HG03457 (cell line): Measurements from ENCODE around the gene ALOX15B.
"Not testable (repeated sequence)": the region's sequence is repeated elsewhere in the genome, so short reads cannot be mapped to it uniquely, and the experiment has no call there.

Source experiments
- ATAC-seq: cut with Tn5 transposase; IDR thresholded peaks from one replicate; pipeline ENCODE4 v1.9.1; 2021; ENCODE audit warnings: moderate number of reproducible peaks; ENCODE audit not compliant: unreplicated experiment

ALOX15B gene

DNA sequence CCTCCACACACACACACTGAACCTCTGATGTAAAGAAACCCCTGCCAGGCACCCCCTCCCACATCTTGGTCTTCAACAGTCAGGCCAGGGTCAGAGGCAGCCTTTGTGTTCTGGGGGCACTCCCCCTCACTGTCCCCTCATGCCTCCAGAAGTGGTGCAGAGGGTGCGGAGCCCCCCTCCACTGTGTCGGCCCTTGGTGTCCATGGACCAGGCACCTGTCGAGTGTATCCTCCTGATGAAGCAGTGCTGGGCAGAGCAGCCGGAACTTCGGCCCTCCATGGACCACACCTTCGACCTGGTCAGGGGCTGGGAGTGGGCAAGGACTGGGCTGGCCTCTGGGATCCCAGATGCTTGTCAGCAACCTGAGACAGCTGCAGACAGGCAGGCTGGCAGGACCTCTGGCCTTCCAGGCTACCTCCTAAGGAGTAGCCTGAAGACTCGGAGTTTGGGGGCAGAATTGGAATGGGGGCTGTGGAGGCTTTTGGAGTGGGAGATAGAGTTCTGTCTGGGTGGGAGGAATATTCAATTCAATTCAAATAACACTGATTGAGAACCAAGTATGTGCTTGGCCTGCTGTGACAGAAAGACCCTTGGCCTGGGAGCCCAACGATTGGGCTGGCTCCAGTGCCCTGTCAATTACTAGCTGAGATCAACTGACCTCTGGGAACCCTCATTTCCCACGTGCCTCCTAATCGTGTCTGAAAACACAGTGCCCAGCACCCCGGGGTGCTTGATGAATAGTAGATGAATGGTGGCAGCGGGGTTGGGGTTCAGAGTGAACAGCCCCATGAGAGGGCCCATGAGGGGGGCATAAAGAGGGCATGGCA is 24.9 kb upstream of the ALOX15B start:
- ATAC-seq = no peak

DNA sequence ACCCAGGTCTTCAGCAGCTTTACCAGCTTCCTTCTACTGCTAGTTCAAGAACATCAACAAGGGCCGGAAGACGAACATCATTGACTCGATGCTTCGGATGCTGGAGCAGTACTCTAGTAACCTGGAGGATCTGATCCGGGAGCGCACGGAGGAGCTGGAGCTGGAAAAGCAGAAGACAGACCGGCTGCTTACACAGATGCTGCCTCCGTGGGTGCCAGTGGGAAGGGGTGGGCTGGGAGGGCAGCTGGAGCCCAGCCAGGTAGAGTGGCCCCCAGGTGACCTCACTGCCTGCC is 24.4 kb upstream of the ALOX15B start:
- no peak for ATAC-seq

DNA sequence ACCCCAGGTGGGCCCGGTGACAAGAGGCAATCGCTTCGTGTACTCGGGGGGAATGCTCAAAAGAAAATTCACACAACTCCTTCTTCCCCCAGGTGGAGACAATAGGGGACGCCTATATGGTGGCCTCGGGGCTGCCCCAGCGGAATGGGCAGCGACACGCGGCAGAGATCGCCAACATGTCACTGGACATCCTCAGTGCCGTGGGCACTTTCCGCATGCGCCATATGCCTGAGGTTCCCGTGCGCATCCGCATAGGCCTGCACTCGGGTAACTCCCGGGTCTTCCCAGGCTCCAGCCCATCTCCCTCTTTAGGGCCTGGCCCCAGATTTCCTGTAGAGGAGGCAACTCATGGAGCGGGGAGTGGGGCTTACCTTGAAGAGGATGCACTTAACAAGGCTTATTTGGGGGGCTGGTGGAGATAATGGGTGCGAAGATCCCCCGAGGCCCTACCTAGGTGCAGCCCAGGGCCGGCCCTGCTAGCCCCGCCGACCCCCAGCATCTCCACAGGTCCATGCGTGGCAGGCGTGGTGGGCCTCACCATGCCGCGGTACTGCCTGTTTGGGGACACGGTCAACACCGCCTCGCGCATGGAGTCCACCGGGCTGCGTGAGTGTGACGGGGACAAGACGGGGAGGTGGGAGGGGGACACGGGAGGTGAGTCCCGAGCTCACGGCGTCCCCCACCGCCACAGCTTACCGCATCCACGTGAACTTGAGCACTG is 23.5 kb upstream of the ALOX15B start:
- no peak for ATAC-seq

DNA sequence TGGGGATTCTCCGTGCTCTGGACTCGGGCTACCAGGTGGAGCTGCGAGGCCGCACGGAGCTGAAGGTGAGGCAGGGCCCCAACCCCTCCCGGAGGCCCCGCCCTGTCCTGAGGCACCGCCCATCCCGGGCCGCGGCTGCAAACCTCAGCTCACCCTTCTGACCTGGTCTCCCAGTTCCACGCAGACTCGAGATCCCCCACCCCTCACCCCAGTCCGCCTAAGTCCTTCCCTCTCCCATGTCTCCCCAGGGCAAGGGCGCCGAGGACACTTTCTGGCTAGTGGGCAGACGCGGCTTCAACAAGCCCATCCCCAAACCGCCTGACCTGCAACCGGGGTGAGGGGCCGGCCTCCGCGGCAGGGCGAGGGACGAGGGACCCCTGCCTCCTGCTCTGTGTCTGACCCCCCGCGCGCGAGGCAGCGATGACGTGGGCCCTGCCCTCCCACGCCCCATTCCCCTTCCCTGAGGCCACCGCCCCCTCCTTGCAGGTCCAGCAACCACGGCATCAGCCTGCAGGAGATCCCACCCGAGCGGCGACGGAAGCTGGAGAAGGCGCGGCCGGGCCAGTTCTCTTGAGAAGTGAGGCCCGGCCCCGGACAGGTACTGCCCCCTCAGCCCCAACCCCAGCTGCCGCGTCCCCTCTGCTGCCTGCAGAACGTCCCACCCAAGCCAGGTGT is 22.8 kb upstream of the ALOX15B start:
- no peak for ATAC-seq

DNA sequence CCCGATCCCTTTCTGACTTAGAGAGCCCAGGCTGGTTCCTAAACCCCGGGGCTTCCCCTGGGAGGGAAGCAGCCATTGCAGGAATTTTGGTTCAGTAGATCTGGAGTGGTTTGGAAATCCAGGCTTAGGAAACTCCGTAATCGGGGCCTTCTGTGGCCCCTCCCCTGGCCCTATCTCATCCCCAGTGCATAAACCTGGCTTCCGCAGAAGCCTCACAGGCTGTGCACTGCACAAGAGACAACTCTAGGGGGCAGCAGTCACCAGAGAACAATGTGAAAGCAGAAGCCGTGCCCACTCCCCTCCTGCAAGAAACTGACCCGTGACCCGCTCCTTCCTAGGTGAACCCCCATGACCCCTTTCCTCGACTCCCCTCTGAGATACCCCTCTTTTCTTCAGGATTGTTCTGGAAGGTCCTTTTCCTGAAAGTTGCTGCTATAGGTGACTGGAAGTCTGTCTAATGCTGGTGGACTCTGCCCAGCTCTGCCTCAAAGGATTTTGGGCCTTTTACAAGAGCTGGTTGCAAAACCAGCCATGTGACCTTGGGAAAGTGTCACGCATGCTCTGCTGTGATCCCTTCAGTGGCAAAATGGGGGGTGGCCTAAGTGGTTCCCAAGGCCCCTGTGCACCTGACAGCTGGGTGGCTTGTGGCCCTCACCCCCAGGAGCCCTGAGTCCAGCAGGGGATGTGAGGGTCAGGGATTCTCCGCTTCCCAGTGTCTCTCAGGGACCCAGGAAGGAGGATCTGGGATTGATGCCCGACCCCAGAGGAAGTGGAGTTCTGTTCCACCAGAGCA is 22.0 kb upstream of the ALOX15B start:
- ATAC-seq = no peak

DNA sequence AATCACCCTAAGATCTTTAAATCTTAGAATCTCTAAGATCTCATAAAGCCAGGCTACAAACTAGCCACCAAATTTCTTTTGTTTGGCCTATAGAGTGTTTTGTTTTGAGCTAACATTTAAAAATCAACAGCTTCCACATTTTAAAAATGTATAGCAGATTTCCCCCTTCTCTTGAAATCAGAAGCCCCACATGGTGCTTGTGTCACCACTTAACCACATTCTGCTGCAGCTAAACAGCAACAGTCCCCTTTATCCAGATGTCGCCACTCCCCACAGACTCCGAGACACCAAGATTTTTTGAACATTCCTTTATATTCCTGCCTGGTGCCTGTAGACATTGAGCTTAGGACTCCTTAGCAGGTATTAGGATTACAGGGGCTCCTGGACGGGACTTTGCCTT is 20.4 kb upstream of the ALOX15B start:
- ATAC-seq = no peak

DNA sequence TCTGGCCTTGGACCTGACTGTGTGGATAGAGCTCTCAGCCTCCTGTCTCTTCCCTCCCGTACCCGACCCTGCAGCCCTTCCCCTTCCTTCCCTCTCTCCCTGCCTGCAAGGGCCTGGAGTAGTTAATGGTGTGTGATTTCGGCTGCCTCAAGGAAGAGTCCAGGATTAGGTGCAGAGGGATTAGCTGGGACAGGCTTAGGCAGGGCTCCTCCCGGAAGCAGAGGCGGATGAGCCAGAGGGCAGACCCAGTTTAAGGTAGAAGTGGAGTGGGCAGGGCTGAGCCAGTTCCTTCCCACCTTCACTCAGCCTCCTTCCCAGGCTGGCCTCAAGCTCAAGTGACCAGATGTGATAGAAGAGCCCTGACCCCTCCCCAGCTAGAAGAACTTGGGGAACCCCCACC is 19.7 kb upstream of the ALOX15B start:
- ATAC-seq = no peak

DNA sequence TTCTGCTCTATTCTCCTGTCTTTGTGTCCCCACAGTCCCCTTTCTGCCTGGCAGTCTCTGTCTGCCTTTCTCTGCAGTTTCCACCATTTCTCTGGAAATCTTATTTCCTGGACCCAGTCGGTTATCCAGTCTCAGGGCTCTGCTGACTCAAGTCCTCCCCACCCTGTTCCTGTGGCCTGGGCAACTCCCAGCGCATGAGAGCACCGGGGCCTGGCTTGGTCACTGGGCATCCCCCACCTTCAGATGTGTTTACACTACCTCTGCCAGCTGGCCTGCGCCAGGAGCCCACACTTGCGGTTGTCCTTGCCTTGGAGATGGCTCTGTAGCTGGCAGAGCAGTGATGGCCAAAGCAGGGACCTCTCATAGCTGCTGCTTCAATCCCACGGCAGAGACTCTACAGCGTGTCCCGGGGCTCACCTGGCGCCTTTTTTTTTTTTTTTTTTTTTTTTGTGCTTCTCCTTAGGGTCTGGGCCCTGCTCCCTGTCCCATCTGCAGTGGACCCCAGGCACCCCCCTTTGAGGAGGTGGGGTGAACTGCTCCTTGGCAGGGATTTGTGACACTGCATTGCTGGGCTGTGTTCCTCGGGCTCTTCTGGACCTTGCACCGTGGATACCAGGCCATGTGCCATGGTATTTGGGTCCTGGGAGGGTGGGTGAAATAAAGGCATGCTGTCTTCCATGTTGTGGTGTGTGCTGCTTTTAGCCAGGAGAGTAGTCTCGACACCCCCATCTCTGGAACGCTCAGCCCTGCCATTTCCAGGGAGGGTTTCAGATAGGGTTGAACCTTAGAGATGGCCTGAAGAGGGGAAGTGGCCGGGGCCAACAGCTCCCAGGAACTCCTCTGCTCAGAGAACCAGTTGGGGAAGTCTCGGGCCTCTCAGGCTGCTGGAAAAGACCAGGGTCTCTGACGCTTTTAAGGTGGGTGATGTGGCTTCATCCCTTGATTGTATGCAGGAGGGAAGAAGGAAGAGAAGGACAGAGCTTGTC is 18.9 kb upstream of the ALOX15B start:
- ATAC-seq = no peak

DNA sequence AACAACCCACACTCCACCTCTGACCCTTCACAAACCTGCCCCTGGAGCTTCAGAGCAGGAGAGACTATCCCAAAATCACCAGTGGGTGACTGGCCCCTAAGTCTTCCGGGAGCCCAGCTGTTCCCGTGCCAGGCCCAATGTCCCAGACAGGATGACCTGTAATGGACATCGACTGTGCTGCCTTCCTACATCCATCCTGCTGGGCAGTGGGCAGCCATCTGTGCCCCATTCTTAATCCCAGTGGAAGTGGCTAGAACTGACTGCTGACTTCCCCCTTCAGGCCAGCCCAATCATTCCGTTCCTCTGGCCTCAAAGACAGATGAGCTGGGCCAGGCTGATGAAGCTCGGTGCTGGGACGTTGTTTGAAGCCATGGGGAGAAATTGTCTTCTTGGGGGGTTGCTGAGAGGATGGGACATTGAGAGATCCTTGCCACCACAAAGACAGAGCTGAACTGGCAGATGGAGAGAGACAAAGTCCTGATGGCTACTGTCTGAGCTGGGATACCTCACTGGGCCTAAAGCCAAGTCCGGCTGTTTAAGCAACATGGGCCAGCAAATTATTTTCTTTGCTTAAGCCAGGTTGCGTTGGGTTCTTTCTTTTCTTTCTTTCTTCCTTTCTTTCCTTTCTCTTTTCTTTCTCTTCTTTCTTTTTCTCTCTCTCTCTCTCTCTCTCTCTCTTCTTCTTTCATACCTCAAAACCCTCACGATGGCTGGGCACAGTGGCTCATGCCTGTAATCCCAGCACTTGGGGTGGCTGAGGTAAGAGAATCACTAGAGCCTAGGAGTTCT is 17.9 kb upstream of the ALOX15B start:
- no peak for ATAC-seq

DNA sequence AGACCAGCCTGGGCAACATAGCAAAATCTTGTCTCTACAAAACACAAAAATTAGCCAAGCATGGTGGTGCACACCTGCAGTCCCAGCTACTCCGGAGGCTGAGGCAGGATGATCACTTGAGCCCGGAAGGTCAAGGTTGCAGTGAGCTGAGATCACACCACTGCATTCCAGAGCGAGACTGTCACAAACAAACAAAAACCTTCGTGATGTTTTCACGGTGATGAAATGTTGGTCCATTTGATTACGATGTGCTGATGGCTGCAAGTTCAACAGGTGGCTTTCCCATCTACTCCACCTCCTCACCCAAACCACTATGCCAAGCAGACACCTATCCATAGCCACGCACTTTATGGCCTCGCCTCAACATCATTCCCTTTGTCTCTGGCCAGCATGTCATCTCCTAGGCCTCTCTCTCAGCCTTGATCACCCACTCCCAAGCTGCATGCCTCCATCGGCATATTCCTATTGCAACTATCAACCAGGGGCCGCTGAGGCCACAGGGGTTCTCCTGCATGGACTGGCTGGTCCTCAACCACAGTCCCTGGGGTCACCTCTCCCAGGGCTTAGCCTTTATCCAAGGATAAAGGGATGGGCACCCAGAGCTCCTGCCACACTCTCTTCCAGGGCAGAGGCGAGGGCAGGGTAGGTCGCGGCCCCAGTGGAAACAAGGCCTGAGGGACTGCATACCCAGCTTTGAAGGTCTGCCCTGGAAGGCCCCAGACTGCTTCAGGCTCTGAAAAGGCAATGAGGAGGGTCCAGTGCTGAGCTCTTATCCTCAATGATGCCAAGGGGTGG is 17.1 kb upstream of the ALOX15B start:
- ATAC-seq = no peak

DNA sequence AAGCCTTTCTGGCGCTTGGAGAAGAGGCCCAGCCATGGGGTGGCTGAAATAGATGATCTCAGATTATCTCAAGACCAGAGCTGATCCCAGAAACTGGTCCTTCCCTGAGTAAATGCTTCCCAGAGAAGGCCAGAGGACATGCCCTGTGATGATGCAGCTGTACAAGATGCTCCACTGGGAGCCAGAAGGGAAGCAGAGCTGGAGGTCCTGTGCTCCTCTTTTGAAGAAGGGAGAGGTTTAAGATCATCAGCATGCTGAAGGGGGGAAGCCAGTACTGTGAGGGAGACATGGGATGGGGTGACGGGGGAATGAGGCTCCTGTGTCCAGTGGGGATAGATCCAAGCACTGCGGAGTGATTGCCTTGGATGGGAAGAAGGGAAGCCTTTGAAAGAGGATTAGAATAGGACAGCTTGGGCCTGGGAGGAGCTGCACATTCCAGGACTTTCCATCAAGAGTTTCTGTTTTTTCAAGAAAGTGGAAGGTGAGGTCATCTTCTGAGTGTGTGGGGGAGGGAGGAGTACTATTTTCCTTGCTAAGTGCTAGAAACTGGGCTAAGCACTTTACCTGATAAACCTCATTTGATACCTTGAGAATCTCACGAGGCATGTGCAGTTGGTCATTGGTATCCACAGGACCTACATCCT is 16.4 kb upstream of the ALOX15B start:
- no peak for ATAC-seq

DNA sequence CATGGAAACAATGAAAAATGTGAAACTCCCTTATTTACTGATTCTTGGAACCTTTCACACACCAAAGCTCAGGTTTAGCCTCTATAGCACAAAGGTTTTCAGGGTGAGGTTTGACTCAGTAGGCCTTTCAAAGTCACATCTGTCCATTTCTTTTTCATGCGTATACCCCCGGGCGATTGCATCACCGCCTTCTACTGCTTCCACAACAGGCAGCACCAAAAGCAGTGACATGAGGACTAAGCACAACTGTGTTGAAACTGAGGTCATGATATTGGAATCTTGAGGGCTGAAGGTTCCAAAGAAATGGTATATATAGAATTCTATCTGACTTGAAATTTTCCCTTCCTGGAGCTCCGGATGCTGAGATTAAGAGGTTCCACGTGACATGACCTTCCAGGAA is 14.7 kb upstream of the ALOX15B start:
- ATAC-seq = not testable (repeated sequence)

DNA sequence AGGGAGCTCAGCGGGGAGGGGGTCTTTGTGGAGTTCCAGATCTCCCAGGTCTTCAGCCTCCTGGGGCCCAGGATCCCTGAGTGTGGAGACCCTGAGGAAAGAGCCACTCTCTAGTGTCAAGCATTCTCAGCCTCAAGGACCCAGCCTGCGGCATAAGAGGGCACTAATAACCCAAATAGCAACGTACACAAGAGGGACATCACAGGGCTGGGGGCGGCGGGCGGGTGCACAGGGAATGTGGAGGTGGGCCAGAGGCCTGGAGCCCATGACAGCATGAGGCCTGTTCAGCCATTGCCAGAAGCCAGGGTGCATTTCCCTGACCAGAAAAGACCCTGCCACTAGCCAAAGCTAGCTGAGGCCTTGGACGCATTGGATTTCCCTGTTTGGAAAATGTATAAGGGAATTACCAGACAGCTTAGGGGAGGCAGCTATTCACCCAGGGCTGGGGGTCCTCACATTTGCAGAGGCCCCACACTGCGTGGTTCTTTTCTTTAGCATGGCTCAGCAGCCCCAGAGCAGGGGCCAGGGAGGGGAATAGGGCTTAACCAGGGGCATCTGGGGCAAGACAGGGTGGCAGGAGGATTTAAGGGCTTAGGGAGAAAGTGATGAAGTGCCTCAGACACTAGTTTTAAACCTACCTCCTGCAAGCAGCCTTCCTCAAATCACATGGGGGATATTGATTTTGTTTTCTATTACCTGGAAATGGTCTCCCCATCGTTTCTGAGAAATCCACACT is 13.5 kb upstream of the ALOX15B start:
- no peak for ATAC-seq

DNA sequence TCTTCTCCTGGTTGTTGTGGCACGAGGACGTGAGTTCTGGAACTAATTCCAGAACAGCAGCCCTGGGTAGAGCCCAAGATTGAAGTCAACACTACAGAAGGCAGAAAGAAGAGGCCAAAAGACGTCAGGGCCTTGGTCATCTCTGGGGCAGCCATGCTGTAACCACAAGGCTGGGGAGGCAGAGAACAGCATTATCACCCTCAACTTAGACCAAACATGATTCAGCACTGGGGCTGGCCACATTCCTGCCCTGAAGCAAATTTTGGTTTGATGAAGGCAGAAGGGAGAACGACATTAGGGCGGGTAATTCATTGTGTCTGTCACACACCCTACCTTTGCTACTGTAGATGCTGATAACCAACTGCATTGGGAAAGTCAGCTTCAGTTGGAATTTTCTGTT is 9.7 kb upstream of the ALOX15B start:
- no peak for ATAC-seq

DNA sequence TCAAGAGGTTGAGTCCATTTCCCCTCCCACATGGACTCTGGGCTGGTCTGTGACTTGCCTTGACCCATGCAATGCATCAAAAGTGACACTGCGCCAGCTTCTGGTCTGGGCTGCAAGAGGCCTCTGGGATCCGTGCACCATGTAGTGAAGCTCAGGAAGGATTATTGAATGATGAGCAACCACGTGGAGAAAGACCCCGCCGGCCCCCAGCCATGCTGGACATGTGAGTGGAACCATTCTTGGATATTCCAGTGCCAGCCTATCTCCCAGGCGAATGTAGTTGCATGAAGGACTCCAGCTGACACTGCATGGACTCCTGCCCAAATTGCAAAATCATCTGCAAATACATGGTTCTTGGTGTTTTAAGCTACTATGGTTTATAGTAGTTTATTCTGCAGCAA is 7.6 kb upstream of the ALOX15B start:
- no peak for ATAC-seq

DNA sequence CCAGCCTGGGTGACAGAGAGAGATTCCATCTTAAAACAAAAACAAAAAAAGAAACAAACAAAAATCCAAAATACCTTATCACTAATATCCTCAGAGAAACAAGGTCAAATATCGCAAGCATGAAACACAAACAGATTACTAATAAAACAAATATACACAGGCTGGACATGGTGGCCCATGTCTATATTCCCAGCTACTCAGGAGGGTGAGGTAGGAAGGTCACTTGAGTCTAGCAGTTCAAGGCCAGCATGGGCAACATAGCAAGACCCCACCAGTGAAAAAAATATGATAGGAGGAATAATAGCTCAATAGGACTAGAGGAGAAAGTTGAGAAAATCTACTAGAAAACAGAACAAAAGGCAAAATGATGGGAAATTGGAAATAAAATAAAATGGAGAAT is 6.9 kb upstream of the ALOX15B start:
- no peak for ATAC-seq

DNA sequence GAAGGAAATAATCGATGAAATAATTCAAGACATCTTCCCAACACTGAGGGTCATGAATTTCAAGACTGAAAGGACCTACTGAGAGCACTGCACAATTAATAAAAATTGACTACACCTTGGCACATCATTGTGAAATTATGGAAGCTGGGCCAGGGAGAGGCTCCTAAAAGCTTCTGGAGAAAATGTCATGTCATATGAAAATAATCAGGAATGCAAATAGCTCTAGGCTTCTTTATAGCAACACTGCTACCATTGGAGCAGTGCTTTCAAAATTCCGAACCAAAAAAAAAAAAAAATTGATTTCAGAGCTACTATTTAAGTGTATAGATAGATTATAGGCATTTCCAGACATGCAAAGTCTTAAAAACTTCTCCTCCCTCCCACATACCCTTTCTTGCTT is 6.4 kb upstream of the ALOX15B start:
- ATAC-seq = no peak
